GM21367 (cell line): ENCODE results near the gene RNF215.

Experiments used
- ATAC-seq: cut with Tn5 transposase; IDR thresholded peaks from one replicate; pipeline ENCODE4 v1.9.1; 2021; ENCODE audit not compliant: unreplicated experiment

The RNF215 gene

DNA sequence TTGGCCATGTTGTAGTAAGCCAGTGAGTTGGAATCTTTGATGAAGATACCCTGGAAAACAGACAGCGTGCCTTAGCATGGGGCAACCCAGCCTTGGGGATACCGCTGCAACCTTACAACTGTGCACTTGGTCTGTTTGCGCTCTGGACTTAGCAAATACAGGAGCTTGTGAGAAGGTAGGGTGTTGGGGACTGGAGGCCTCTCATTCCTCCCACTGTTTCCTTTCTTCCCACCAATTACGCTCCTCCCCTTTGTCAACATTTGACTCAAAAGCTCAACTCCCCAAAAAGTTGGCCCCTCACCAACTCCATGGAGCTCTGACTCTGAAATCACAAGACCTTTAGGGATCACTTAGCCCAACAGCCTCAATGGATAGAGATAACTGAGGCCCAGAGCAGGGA, 52.6 kb downstream of the RNF215 start:
- ATAC-seq, result no peak

DNA sequence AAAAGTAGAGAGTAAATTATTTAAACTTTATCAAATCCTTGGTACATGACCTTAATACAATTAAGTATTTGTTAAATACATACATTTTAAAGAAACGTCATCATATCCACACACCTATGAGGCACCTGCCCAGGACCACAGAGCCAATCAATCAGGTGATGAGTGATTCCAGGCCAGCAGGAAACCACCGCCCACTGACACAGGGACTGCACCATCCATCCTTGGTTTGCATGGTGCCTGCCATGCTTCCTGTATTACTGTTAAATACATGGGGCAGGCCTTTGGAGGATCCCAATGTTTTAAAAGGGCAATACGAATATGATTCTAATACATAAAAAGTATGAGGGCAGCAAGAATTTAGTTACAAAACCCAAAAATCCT, 53.5 kb downstream of the RNF215 start:
- no peak for ATAC-seq

DNA sequence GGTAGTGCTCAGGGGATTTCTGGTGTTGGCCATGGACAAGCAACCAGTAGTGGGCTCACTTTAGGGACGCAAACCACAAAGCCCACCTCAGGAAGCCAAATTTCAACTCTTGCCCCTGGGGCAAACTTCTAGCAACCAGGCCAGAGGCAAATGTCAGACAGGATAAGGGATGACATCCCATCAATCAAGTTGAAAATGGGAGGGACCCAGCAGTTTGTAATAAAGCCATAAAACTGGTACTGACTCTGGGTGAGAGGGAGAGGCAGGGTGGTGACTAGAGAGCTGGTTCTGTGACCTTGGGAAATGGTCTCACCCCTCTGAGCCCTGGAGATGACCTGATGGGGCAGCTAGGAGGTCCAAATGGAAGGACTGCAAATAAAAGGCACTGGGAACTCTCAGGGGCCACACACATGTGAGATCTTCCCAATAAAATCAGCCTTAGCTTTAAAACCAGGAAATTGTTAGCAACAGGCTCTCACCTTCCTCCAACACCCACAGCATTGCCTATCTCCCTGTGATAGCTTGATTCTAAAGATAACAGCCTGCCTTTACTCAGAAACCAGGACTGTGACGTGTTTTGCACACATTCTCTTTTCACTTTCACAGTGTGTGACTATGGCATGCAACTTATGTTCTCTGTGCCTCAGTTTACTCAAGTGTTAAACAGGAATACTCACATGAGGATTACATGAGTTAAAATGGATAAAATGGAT, 54.1 kb downstream of the RNF215 start:
- no peak for ATAC-seq

DNA sequence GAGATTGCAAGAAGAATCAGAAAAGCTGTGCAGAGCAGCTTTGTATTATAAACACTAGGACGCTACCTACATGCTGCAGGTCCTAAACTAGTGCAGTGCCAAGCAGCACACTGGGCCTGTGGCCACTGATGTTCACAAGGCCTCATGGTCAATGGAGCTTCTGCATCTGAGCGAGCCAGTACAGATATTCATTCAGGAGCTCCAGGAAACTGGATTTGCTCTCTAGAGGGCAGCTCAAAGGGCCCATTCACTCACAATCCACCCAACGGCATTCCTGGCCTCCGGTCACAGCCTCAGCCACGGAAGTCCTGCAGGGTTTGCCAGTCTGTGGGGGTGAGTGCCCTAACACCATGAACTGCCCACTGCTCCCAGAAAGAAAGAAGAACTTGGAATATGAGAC, 54.7 kb downstream of the RNF215 start:
- no peak for ATAC-seq
